GM12878 (cell line): ENCODE results near the gene B4GALT1. TPM values are rescaled to one million over a fixed set of nuclear protein-coding genes. Genes with fewer than 3 reads are reported as not detected.

Source experiments
- ATAC-seq: fragments of 200-7000 bp; cut with Tn5 transposase; 3 replicates; pipeline ENCODE4 v1.9.1; 2020; ENCODE audit warnings: mild to moderate bottlenecking, moderate library complexity
- BruUV-seq: library from RNA; stranded (reverse); fragments of 400-500 nt; replicated peaks from 2 replicates; lab custom pipeline; 2021; lab: Mats Ljungman, UMichigan
- CTCF ChIA-PET: fragments of 300-600 bp; sonication (Branson Sonifier 250); formaldehyde crosslinking; extraction: SDS; loops from one replicate; lab custom pipeline; 2021; ENCODE audit warnings: inconsistent platforms; lab: Yijun Ruan, JAX
- POLR2A ChIA-PET: fragments of 350-600 bp; formaldehyde crosslinking; extraction: SDS; loops from one replicate; lab custom pipeline; 2021; ENCODE audit warnings: inconsistent platforms; lab: Charles Lee
- RAD21 ChIA-PET: fragments of 300-600 bp; sonication (Branson Sonifier 250); formaldehyde crosslinking; loops from one replicate; lab custom pipeline; 2023; ENCODE audit warnings: antibody characterized with exemption; ENCODE audit not compliant: unreplicated experiment; lab: Charles Lee
- SMC1A ChIA-PET: fragments of 300-600 bp; sonication (Branson Sonifier 250); formaldehyde crosslinking; loops from one replicate; lab custom pipeline; 2023; ENCODE audit not compliant: unreplicated experiment, uncharacterized antibody; lab: Charles Lee
- DNase-seq: peaks from one replicate; pipeline ENCODE4 v3.0.0-alpha.2; 2011; ENCODE audit warnings: low read depth, low spot score
- FAIRE-seq: peaks from 3 replicates; lab custom pipeline; 2011; peaks lifted over from hg19 to GRCh38; lab: Jason Lieb, UNC
- H2AFZ ChIP-seq: 2 replicates; pipeline ENCODE4 v1.6.0; 2011; ENCODE audit warnings: low read depth, low read length, control low read depth; ENCODE audit not compliant: control insufficient read depth
- H3K27ac ChIP-seq: 2 replicates; pipeline ENCODE4 v1.5.1; 2011; ENCODE audit warnings: control low read depth; ENCODE audit not compliant: control insufficient read depth, insufficient read depth
- H3K27me3 ChIP-seq, 2 experiments: replicated peaks in 1 of 2; 2 replicates each; pipeline versions ENCODE4 v1.6.0 to v1.6.1; 2011; ENCODE audit warnings: low read length in 1 of 2; ENCODE audit not compliant: control insufficient read depth in 2 of 2, insufficient read depth in 2 of 2
- H3K36me3 ChIP-seq, 2 experiments: 2 replicates each; pipeline ENCODE4 v1.5.1; 2011; ENCODE audit warnings: low read length in 1 of 2; ENCODE audit not compliant: control insufficient read depth in 2 of 2, insufficient read depth in 2 of 2
- H3K4me1 ChIP-seq: 2 replicates; pipeline ENCODE4 v1.6.1; 2011; ENCODE audit warnings: mild to moderate bottlenecking, low read length, moderate library complexity, mixed read lengths; ENCODE audit not compliant: control insufficient read depth, insufficient read depth
- H3K4me2 ChIP-seq: 2 replicates; pipeline ENCODE4 v1.6.0; 2011; ENCODE audit warnings: control low read depth; ENCODE audit not compliant: control insufficient read depth, insufficient read depth
- H3K4me3 ChIP-seq: fragments of 200-600 bp; sonication (generic); 2 replicates; pipeline ENCODE4 v1.5.1; 2016
- H3K79me2 ChIP-seq: 2 replicates; pipeline ENCODE4 v1.6.0; 2011; ENCODE audit warnings: low read length; ENCODE audit not compliant: control insufficient read depth, insufficient read depth
- H3K9ac ChIP-seq: 2 replicates; pipeline ENCODE4 v1.8.0; 2011; ENCODE audit warnings: low read length, control low read depth, mixed read lengths; ENCODE audit not compliant: control insufficient read depth, insufficient read depth
- H3K9me3 ChIP-seq: replicated peaks from 3 replicates; pipeline ENCODE4 v1.5.1; 2011; ENCODE audit warnings: mild to moderate bottlenecking, low read length; ENCODE audit not compliant: control insufficient read depth, insufficient read depth
- H4K20me1 ChIP-seq: 2 replicates; pipeline ENCODE4 v1.6.0; 2011; ENCODE audit not compliant: control insufficient read depth, insufficient read depth
- ASH2L ChIP-seq: fragments of 300-600, 200-600 bp; sonication (generic); IDR thresholded peaks from 2 replicates; pipeline ENCODE4 v1.6.1; 2017; ENCODE audit warnings: low read depth, mild to moderate bottlenecking, borderline replicate concordance
- ATF7 ChIP-seq: fragments of 450-650 bp; IDR thresholded peaks from 2 replicates; pipeline ENCODE4 v1.6.1; 2016; ENCODE audit warnings: low read depth, mild to moderate bottlenecking
- MLLT1 ChIP-seq: fragments of 450-650 bp; IDR thresholded peaks from 2 replicates; pipeline ENCODE4 v1.6.1; 2016; ENCODE audit warnings: mild to moderate bottlenecking
- SIX5 ChIP-seq: IDR thresholded peaks from 2 replicates; pipeline ENCODE4 v1.6.1; 2011; ENCODE audit warnings: mild to moderate bottlenecking, low read depth, low read length, moderate library complexity; ENCODE audit not compliant: severe bottlenecking
- TAF1 ChIP-seq: IDR thresholded peaks from 2 replicates; pipeline ENCODE4 v1.6.1; 2011; ENCODE audit warnings: mild to moderate bottlenecking, low read depth, low read length, borderline replicate concordance
- WGBS: methylation state at CpG from one replicate; pipeline ENCODE4 v1.1.6; 2016; ENCODE audit warnings: low lambda C conversion rate; ENCODE audit not compliant: insufficient replicate concordance, insufficient coverage; ENCODE audit errors: missing lambda C conversion rate; 5-methylcytosine and 5-hydroxymethylcytosine counted together
- in situ Hi-C: fragments of 300-500 bp; cut with MboI; formaldehyde crosslinking; loops from 9 replicates; pipeline ENCODE4 v1.14.3; 2018; ENCODE audit warnings: mixed read lengths
- intact Hi-C: fragments of 100-400 bp; cut with micrococcal nuclease; formaldehyde crosslinking; loops from one replicate; pipeline ENCODE4 v1.14.2; 2022; ENCODE audit not compliant: unreplicated experiment
- polyA plus RNA-seq, 11 experiments: library from polyadenylated mRNA; depleted of rRNA in 4 of 11; unstranded in 6 of 11; stranded (reverse) in 5 of 11; fragments of >200 nt; fragmentation: Nextera tagmentation in 4 of 11; fragmentation: Illumina TruSeq in 1 of 11; extraction: Ambion mirVana in 4 of 11; extraction: Trizol in 1 of 11; gene quantifications; 1 replicate in 1 of 11; 2 replicates in 10 of 11; pipeline versions ENCODE4 v1.2.1 to v1.2.3, GENCODE V29; 2011 to 2016; ENCODE audit warnings: inconsistent platforms in 2 of 11, missing spikeins in 2 of 11, low read depth in 1 of 11
- total RNA-seq, 4 experiments: library from RNA; depleted of rRNA in 3 of 4; stranded (reverse); fragments of >200 nt in 3 of 4; fragmentation: Illumina TruSeq in 1 of 4; extraction: Trizol in 1 of 4; gene quantifications; 2 replicates each; pipeline versions ENCODE4 v1.2.1 to v1.2.3, GENCODE V29; 2013 to 2021
- TF ChIP-seq, protein P1 (sequence below): fragments of 450-650 bp; IDR thresholded peaks from 2 replicates; pipeline ENCODE4 v1.6.1; 2017; ENCODE audit warnings: mild to moderate bottlenecking, low read depth, inconsistent platforms; ENCODE audit not compliant: poor library complexity, severe bottlenecking

B4GALT1 gene
- total and polyA plus RNA-seq, 10 of the 15 experiments (the other 5 are each of a cell fraction or from before 2014, with no cell fraction given): 12.7 to 79.0 (median 41.0) TPM

GRCh38 chr9:33101104-33101951 lies 65.8 kb downstream of the B4GALT1 start:
- DNase-seq (no peak), FAIRE-seq (no peak), ATAC-seq (no peak)
- no peak overlapping the region for H2AFZ ChIP-seq
- H3K9ac ChIP-seq: no peak overlapping the region
- no peak overlapping the region for H3K4me2 ChIP-seq
- H3K9me3 ChIP-seq: no peaks in the 10 kb centered on the region
- H3K36me3 ChIP-seq: no peaks in the 10 kb centered on the region
- H3K79me2 ChIP-seq: no peaks in the 10 kb centered on the region
- BruUV-seq: no TSS peak
- no peaks in the 10 kb centered on the region for H3K4me1 ChIP-seq
- no peaks in the 10 kb centered on the region for H3K27me3 ChIP-seq
- ChIA-PET SMC1A (no interaction called here), CTCF (no interaction called here), POLR2A (no interaction called here), RAD21 (interaction anchor here (1.2 kb wide), 1 partner anchor 125 kb away, joined by 3 read pairs; no protein-coding TSS in a partner anchor)
- no peak overlapping the region for H3K27ac ChIP-seq
- in situ Hi-C loops: no loop called here
- intact Hi-C loops: no loop called here
- 79% methylated on average over 10 of the region's 10 CpGs for WGBS
- TF ChIP-seq ATF7 (no peak), ASH2L (no peak), TAF1 (no peak), MLLT1 (no peak), SIX5 (no peak)
- TF ChIP-seq, protein P1, sequence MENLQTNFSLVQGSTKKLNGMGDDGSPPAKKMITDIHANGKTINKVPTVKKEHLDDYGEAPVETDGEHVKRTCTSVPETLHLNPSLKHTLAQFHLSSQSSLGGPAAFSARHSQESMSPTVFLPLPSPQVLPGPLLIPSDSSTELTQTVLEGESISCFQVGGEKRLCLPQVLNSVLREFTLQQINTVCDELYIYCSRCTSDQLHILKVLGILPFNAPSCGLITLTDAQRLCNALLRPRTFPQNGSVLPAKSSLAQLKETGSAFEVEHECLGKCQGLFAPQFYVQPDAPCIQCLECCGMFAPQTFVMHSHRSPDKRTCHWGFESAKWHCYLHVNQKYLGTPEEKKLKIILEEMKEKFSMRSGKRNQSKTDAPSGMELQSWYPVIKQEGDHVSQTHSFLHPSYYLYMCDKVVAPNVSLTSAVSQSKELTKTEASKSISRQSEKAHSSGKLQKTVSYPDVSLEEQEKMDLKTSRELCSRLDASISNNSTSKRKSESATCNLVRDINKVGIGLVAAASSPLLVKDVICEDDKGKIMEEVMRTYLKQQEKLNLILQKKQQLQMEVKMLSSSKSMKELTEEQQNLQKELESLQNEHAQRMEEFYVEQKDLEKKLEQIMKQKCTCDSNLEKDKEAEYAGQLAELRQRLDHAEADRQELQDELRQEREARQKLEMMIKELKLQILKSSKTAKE: no peak
- no peaks in the 10 kb centered on the region for H4K20me1 ChIP-seq
- no peak overlapping the region for H3K4me3 ChIP-seq
